Measurements from ENCODE around the gene GPT2.

GPT2 gene

DNA sequence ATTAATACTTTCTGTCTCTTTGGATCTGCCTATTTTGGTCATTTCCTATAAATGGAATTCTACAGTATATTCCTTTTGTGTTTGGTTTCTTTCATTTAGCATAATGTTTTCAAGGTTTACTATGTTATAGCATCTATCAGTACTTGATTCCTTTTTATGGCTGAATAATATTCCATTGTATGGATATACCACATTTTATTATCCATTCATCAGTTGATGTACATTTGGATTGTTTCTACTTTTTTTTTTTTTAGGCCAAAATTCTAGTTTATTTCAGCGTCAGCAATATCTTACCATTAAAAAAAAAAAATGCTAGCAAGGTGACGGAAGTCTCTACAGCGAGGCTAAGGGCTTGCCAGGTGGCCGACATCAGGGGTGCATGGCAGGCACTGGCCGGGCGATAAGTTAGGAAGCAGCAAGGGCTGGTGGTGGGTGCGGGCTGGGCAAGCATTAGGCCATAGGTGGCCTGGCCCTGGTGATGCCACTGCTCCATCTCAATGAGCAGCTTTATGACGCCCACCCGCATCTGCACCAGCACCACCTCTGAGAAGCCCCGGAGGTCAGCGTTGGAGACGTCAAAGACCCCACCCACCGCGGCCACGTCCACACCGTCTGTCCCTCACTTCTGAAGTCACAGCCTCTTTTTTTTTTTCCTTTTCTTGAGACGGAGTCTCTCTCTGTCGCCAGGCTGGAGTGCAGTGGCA lies 41.8 kb upstream of the GPT2 start:
- TF ChIP-seq POLR2AphosphoS5 (IDR thresholded peaks at IDR 0.05; ENCODE audit: low read depth, low read length) (no peak), SIN3A (IDR thresholded peaks at IDR 0.05; ENCODE audit: borderline replicate concordance, insufficient read depth, low read length) (no peak), FOXP2 (optimal IDR thresholded peaks at IDR 0.05; ENCODE audit: borderline replicate concordance, extremely low read depth, extremely low read length, insufficient read depth) (no peak), TAF1 (IDR thresholded peaks at IDR 0.05; ENCODE audit: borderline replicate concordance, insufficient read depth, low read length) (no peak)
- TF ChIP-seq, protein P1, sequence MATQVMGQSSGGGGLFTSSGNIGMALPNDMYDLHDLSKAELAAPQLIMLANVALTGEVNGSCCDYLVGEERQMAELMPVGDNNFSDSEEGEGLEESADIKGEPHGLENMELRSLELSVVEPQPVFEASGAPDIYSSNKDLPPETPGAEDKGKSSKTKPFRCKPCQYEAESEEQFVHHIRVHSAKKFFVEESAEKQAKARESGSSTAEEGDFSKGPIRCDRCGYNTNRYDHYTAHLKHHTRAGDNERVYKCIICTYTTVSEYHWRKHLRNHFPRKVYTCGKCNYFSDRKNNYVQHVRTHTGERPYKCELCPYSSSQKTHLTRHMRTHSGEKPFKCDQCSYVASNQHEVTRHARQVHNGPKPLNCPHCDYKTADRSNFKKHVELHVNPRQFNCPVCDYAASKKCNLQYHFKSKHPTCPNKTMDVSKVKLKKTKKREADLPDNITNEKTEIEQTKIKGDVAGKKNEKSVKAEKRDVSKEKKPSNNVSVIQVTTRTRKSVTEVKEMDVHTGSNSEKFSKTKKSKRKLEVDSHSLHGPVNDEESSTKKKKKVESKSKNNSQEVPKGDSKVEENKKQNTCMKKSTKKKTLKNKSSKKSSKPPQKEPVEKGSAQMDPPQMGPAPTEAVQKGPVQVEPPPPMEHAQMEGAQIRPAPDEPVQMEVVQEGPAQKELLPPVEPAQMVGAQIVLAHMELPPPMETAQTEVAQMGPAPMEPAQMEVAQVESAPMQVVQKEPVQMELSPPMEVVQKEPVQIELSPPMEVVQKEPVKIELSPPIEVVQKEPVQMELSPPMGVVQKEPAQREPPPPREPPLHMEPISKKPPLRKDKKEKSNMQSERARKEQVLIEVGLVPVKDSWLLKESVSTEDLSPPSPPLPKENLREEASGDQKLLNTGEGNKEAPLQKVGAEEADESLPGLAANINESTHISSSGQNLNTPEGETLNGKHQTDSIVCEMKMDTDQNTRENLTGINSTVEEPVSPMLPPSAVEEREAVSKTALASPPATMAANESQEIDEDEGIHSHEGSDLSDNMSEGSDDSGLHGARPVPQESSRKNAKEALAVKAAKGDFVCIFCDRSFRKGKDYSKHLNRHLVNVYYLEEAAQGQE (IDR thresholded peaks at IDR 0.05; ENCODE audit: insufficient read depth in 1 of 2, low read depth in 2 of 2, low read length in 2 of 2) = no peak

GRCh38 chr16:46843898-46844642 lies 40.1 kb upstream of the GPT2 start:
- no peak for TF ChIP-seq POLR2AphosphoS5 (IDR thresholded peaks at IDR 0.05; ENCODE audit: low read depth, low read length)
- TF ChIP-seq TAF1 (IDR thresholded peaks at IDR 0.05; ENCODE audit: borderline replicate concordance, insufficient read depth, low read length) = no peak
- no peak for TF ChIP-seq FOXP2 (optimal IDR thresholded peaks at IDR 0.05; ENCODE audit: borderline replicate concordance, extremely low read depth, extremely low read length, insufficient read depth)
- TF ChIP-seq, protein P1 (IDR thresholded peaks at IDR 0.05; ENCODE audit: insufficient read depth in 1 of 2, low read depth in 2 of 2, low read length in 2 of 2) = no peak
- no peak for TF ChIP-seq SIN3A (IDR thresholded peaks at IDR 0.05; ENCODE audit: borderline replicate concordance, insufficient read depth, low read length)

GRCh38 chr16:46844771-46845170 lies 39.4 kb upstream of the GPT2 start:
- TF ChIP-seq FOXP2 (optimal IDR thresholded peaks at IDR 0.05; ENCODE audit: borderline replicate concordance, extremely low read depth, extremely low read length, insufficient read depth) (no peak), TAF1 (IDR thresholded peaks at IDR 0.05; ENCODE audit: borderline replicate concordance, insufficient read depth, low read length) (no peak), POLR2AphosphoS5 (IDR thresholded peaks at IDR 0.05; ENCODE audit: low read depth, low read length) (no peak), SIN3A (IDR thresholded peaks at IDR 0.05; ENCODE audit: borderline replicate concordance, insufficient read depth, low read length) (no peak)
- TF ChIP-seq, protein P1 (IDR thresholded peaks at IDR 0.05; ENCODE audit: insufficient read depth in 1 of 2, low read depth in 2 of 2, low read length in 2 of 2) = no peak

- no peak for TF ChIP-seq FOXP2 (optimal IDR thresholded peaks at IDR 0.05; ENCODE audit: borderline replicate concordance, extremely low read depth, extremely low read length, insufficient read depth)
- TF ChIP-seq, protein P1 (IDR thresholded peaks at IDR 0.05; ENCODE audit: insufficient read depth in 1 of 2, low read depth in 2 of 2, low read length in 2 of 2) = no peak
- TF ChIP-seq POLR2AphosphoS5 (IDR thresholded peaks at IDR 0.05; ENCODE audit: low read depth, low read length) = no peak
- no peak for TF ChIP-seq TAF1 (IDR thresholded peaks at IDR 0.05; ENCODE audit: borderline replicate concordance, insufficient read depth, low read length)
- no peak for TF ChIP-seq SIN3A (IDR thresholded peaks at IDR 0.05; ENCODE audit: borderline replicate concordance, insufficient read depth, low read length)
Observed at GRCh38 chr16:46845952-46846351, 38.2 kb upstream of the GPT2 start.

Data from PFSK-1 (cell line).